ENCODE measurements around the gene ATP5MK.
"Not testable (repeated sequence)": the region's sequence is repeated elsewhere in the genome, so short reads cannot be mapped to it uniquely, and the experiment has no call there.

DNA sequence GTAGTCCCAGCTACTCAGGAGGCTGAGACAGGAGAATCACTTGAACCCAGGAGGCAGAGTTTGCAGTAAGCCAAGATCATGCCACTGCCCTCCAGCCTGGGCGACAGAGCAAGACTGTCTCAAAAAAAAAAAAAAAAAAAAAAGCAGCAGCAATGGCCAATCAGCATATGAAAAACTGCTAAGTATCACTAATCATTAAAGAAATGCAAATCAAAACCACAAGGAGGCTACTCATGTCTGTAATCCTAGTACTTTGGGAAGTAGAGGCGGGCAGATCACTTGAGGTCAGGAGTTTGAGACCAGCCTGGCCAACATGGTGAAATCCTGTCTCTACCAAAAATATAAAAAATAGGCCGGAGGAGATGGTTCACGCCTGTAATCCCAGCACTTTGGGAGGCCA, 41.7 kb downstream of the ATP5MK start:
- TF ChIP-seq POLR2A (IDR thresholded peaks at IDR 0.05; ENCODE audit: control extremely low read depth in 1 of 2, low read depth in 2 of 2, low read length in 2 of 2); CREB1 (IDR thresholded peaks at IDR 0.05); TAF1 (IDR thresholded peaks at IDR 0.05; ENCODE audit: low read depth, low read length); POLR2AphosphoS5 (IDR thresholded peaks at IDR 0.05; ENCODE audit: low read depth, low read length); JUN (IDR thresholded peaks at IDR 0.05; ENCODE audit: low read depth, low read length); SP1 (IDR thresholded peaks at IDR 0.05; ENCODE audit: low read depth, low read length); EP300 (IDR thresholded peaks at IDR 0.05; ENCODE audit: borderline replicate concordance in 1 of 2, low read depth in 2 of 2, low read length in 2 of 2); RFX5 (IDR thresholded peaks at IDR 0.05; ENCODE audit: borderline replicate concordance, low read depth, low read length); MAFK (IDR thresholded peaks at IDR 0.05; ENCODE audit: low read depth, low read length): not testable (repeated sequence)
- TF ChIP-seq, protein P1, sequence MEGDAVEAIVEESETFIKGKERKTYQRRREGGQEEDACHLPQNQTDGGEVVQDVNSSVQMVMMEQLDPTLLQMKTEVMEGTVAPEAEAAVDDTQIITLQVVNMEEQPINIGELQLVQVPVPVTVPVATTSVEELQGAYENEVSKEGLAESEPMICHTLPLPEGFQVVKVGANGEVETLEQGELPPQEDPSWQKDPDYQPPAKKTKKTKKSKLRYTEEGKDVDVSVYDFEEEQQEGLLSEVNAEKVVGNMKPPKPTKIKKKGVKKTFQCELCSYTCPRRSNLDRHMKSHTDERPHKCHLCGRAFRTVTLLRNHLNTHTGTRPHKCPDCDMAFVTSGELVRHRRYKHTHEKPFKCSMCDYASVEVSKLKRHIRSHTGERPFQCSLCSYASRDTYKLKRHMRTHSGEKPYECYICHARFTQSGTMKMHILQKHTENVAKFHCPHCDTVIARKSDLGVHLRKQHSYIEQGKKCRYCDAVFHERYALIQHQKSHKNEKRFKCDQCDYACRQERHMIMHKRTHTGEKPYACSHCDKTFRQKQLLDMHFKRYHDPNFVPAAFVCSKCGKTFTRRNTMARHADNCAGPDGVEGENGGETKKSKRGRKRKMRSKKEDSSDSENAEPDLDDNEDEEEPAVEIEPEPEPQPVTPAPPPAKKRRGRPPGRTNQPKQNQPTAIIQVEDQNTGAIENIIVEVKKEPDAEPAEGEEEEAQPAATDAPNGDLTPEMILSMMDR (IDR thresholded peaks at IDR 0.05; ENCODE audit: control extremely low read depth in 1 of 3, insufficient read depth in 1 of 3, low read depth in 1 of 3, low read length in 3 of 3): not testable (repeated sequence)

Measured in H1 (cell line).